Gastroesophageal sphincter (tissue), 3 donors: ENCODE measurements around the gene NEK3.

ENCODE experiments used
- POLR2AphosphoS5 ChIP-seq: sonication (generic); formaldehyde crosslinking; IDR thresholded peaks from one replicate; pipeline ENCODE4 v1.6.1; 2017; ENCODE audit warnings: antibody characterized with exemption
- TF ChIP-seq, protein P1 (sequence below), 4 experiments: fragments of 200-600 bp in 2 of 4; fragments of 450-650 bp in 2 of 4; sonication (generic) in 1 of 4; IDR thresholded peaks; one replicate each; pipeline ENCODE4 v1.5.1; 2017 to 2019; ENCODE audit warnings: antibody characterized with exemption in 4 of 4, mild to moderate bottlenecking in 2 of 4, moderate library complexity in 2 of 4

DNA sequence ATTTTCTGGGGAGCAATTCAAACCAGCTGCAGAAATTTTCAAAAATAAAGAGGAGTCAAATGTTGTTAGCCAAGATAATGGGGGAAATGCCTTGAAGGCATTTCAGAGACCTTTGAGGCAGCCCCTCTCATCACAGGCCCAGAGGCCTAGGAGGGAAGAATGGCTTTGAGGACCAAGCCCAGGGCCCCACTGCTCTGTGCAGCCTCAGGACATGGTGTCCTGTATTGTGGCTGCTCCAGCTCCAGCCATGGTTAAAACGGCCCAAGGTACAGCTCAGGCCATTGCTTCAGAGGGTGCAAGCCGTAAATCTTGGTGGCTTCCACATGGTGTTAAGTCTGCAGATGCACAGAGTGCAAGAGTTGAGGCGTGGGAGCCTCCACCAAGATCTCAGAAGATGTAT, 62.6 kb downstream of the NEK3 start:
- TF ChIP-seq, protein P1, sequence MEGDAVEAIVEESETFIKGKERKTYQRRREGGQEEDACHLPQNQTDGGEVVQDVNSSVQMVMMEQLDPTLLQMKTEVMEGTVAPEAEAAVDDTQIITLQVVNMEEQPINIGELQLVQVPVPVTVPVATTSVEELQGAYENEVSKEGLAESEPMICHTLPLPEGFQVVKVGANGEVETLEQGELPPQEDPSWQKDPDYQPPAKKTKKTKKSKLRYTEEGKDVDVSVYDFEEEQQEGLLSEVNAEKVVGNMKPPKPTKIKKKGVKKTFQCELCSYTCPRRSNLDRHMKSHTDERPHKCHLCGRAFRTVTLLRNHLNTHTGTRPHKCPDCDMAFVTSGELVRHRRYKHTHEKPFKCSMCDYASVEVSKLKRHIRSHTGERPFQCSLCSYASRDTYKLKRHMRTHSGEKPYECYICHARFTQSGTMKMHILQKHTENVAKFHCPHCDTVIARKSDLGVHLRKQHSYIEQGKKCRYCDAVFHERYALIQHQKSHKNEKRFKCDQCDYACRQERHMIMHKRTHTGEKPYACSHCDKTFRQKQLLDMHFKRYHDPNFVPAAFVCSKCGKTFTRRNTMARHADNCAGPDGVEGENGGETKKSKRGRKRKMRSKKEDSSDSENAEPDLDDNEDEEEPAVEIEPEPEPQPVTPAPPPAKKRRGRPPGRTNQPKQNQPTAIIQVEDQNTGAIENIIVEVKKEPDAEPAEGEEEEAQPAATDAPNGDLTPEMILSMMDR (IDR thresholded peaks at IDR 0.05), result no peak
- TF ChIP-seq POLR2AphosphoS5, result no peak
